IMR-90 (cell line): ENCODE measurements around the gene TMEM248. TPM values are rescaled to one million over a fixed set of nuclear protein-coding genes. Genes with fewer than 3 reads are reported as not detected.
"Not testable (repeated sequence)": the region's sequence is repeated elsewhere in the genome, so short reads cannot be mapped to it uniquely, and the experiment has no call there.

Source experiments
- ATAC-seq: fragments of 200-7000 bp; cut with Tn5 transposase; 2 replicates; pipeline ENCODE4 v1.9.1; 2020; ENCODE audit warnings: low read depth, mild to moderate bottlenecking, moderate library complexity
- BruUV-seq: library from RNA; stranded (reverse); fragments of 400-500 nt; replicated peaks from 2 replicates; lab custom pipeline; 2021; lab: Mats Ljungman, UMichigan
- CTCF ChIA-PET: fragments of 300-600 bp; formaldehyde crosslinking; extraction: SDS; loops from one replicate; lab custom pipeline; 2021; ENCODE audit warnings: antibody characterized with exemption; lab: Yijun Ruan, JAX
- POLR2A ChIA-PET: fragments of 300-600 bp; sonication (Branson Sonifier 250); formaldehyde crosslinking; loops from one replicate; lab custom pipeline; 2022; ENCODE audit warnings: antibody characterized with exemption; ENCODE audit not compliant: unreplicated experiment; lab: Charles Lee
- DNase-seq: peaks from one replicate; pipeline ENCODE4 v3.0.0; 2013
- H2AFZ ChIP-seq: replicated peaks from 2 replicates; pipeline ENCODE3; 2013; ENCODE audit warnings: low read length, mild to moderate bottlenecking; ENCODE audit not compliant: poor library complexity
- H2AK5ac ChIP-seq: 2 replicates; pipeline ENCODE4 v1.6.1; 2013; ENCODE audit warnings: low read depth, low read length, inconsistent platforms
- H2AK9ac ChIP-seq: replicated peaks from 2 replicates; pipeline ENCODE3; 2013; ENCODE audit warnings: mild to moderate bottlenecking, low read depth, low read length, moderate library complexity; ENCODE audit not compliant: poor library complexity
- H2BK120ac ChIP-seq: 2 replicates; pipeline ENCODE4 v1.6.1; 2013; ENCODE audit warnings: low read depth, low read length, inconsistent platforms
- H2BK15ac ChIP-seq: 3 replicates; pipeline ENCODE4 v1.6.1; 2013; ENCODE audit warnings: low read depth, low read length, inconsistent platforms
- H2BK20ac ChIP-seq: 2 replicates; pipeline ENCODE4 v1.6.1; 2013; ENCODE audit warnings: low read depth, mild to moderate bottlenecking, inconsistent platforms, low read length, moderate library complexity
- H2BK5ac ChIP-seq: 2 replicates; pipeline ENCODE4 v1.6.1; 2013; ENCODE audit warnings: mild to moderate bottlenecking, low read depth, low read length, inconsistent platforms; ENCODE audit not compliant: poor library complexity, severe bottlenecking
- H3K14ac ChIP-seq: replicated peaks from 2 replicates; pipeline ENCODE4 v1.6.1; 2013; ENCODE audit warnings: low read depth, low read length, inconsistent platforms
- H3K18ac ChIP-seq: 2 replicates; pipeline ENCODE4 v1.6.1; 2013; ENCODE audit warnings: low read depth, low read length, control low read depth
- H3K23ac ChIP-seq: 2 replicates; pipeline ENCODE4 v1.6.1; 2013; ENCODE audit warnings: low read depth, low read length, inconsistent platforms
- H3K27ac ChIP-seq: 2 replicates; pipeline ENCODE4 v1.5.1; 2013; ENCODE audit warnings: mild to moderate bottlenecking, control low read depth, low read length; ENCODE audit not compliant: insufficient read depth
- H3K27me3 ChIP-seq: 2 replicates; pipeline ENCODE4 v1.6.1; 2013; ENCODE audit warnings: low read length; ENCODE audit not compliant: control insufficient read depth, insufficient read depth
- H3K36me3 ChIP-seq: 2 replicates; pipeline ENCODE4 v1.6.1; 2013; ENCODE audit warnings: low read length, mixed read lengths; ENCODE audit not compliant: control insufficient read depth, insufficient read depth
- H3K4ac ChIP-seq: 2 replicates; pipeline ENCODE4 v1.6.1; 2013; ENCODE audit warnings: low read depth, low read length, inconsistent platforms
- H3K4me1 ChIP-seq: 2 replicates; pipeline ENCODE4 v1.6.1; 2013; ENCODE audit warnings: low read length, mixed read lengths; ENCODE audit not compliant: control insufficient read depth, insufficient read depth
- H3K4me2 ChIP-seq: 2 replicates; pipeline ENCODE4 v1.6.1; 2013; ENCODE audit warnings: low read depth, mild to moderate bottlenecking, control low read depth, low read length, moderate library complexity
- H3K4me3 ChIP-seq: 2 replicates; pipeline ENCODE4 v1.5.1; 2013; ENCODE audit warnings: low read depth, mild to moderate bottlenecking, control low read depth, low read length, moderate library complexity; ENCODE audit not compliant: insufficient read depth
- H3K56ac ChIP-seq: 2 replicates; pipeline ENCODE4 v1.6.1; 2013; ENCODE audit warnings: low read length, inconsistent platforms; ENCODE audit not compliant: insufficient read depth; ENCODE audit errors: extremely low read depth
- H3K79me1 ChIP-seq, 2 experiments: 2 replicates each; pipeline ENCODE4 v1.6.1; 2013; ENCODE audit warnings: low read length in 2 of 2, inconsistent platforms in 1 of 2, low read depth in 1 of 2
- H3K9ac ChIP-seq: 2 replicates; pipeline ENCODE4 v1.6.1; 2013; ENCODE audit warnings: low read depth, low read length, control low read depth
- H3K9me1 ChIP-seq: 2 replicates; pipeline ENCODE4 v1.6.1; 2013; ENCODE audit warnings: low read length, inconsistent platforms; ENCODE audit not compliant: insufficient read depth
- H3K9me3 ChIP-seq: 2 replicates; pipeline ENCODE4 v1.6.1; 2013; ENCODE audit warnings: low read length; ENCODE audit not compliant: control insufficient read depth, insufficient read depth
- H4K20me1 ChIP-seq: 2 replicates; pipeline ENCODE4 v1.6.1; 2013; ENCODE audit warnings: low read length, inconsistent platforms; ENCODE audit not compliant: insufficient read depth
- H4K5ac ChIP-seq: 2 replicates; pipeline ENCODE4 v1.6.1; 2013; ENCODE audit warnings: mild to moderate bottlenecking, low read depth, low read length, control low read depth
- H4K8ac ChIP-seq, 2 experiments: 2 replicates each; pipeline ENCODE4 v1.6.1; 2013; ENCODE audit warnings: low read depth in 2 of 2, low read length in 2 of 2, control low read depth in 1 of 2, inconsistent platforms in 1 of 2
- H4K91ac ChIP-seq: 2 replicates; pipeline ENCODE4 v1.6.1; 2013; ENCODE audit warnings: low read depth, low read length, inconsistent platforms; ENCODE audit not compliant: insufficient read depth
- CEBPB ChIP-seq: IDR thresholded peaks from 2 replicates; pipeline ENCODE4 v1.6.1; 2012; ENCODE audit warnings: low read depth, low read length, improper control_type of control experiment
- MAZ ChIP-seq: IDR thresholded peaks from 2 replicates; pipeline ENCODE4 v1.6.1; 2012; ENCODE audit warnings: low read depth, mild to moderate bottlenecking, low read length, improper control_type of control experiment, moderate library complexity, borderline replicate concordance
- POLR2A ChIP-seq: IDR thresholded peaks from 2 replicates; pipeline ENCODE4 v1.6.1; 2012; ENCODE audit warnings: mild to moderate bottlenecking, low read depth, low read length
- WGBS, 2 experiments: methylation state at CpG; one replicate each; pipeline versions ENCODE4 v1.1.5 to v1.1.7; 2013; ENCODE audit warnings: missing lambda C conversion rate in 2 of 2; ENCODE audit not compliant: insufficient read length in 1 of 2; ENCODE audit errors: extremely low coverage in 2 of 2; 5-methylcytosine and 5-hydroxymethylcytosine counted together
- dilution Hi-C: fragments of 300-500 bp; cut with HindIII; formaldehyde crosslinking; loops from one replicate; pipeline ENCODE4 v1.14.3; 2018; ENCODE audit warnings: low sequenced_read_pairs; ENCODE audit not compliant: unreplicated experiment
- in situ Hi-C: fragments of 300-500 bp; cut with MboI; formaldehyde crosslinking; loops from 3 replicates; pipeline ENCODE4 v1.14.3; 2019; ENCODE audit warnings: low sequenced_read_pairs, inconsistent platforms, mixed read lengths
- intact Hi-C: fragments of 100-400 bp; cut with micrococcal nuclease; formaldehyde crosslinking; loops from 2 replicates; pipeline ENCODE4 v1.10.0; 2022
- polyA plus RNA-seq, 3 experiments: library from polyadenylated mRNA; depleted of rRNA; stranded (reverse); fragments of >200 nt; gene quantifications; 2 replicates each; pipeline ENCODE4 v1.2.3, GENCODE V29; 2012; ENCODE audit warnings: low replicate concordance in 1 of 3
- total RNA-seq: library from RNA; depleted of rRNA; stranded (reverse); fragments of >200 nt; gene quantifications from 2 replicates; pipeline ENCODE4 v1.2.3, GENCODE V29; 2012

The TMEM248 gene
- total and polyA plus RNA-seq, 2 of the 4 experiments (the other 2 are of a cell fraction), result 103 to 175 TPM

DNA sequence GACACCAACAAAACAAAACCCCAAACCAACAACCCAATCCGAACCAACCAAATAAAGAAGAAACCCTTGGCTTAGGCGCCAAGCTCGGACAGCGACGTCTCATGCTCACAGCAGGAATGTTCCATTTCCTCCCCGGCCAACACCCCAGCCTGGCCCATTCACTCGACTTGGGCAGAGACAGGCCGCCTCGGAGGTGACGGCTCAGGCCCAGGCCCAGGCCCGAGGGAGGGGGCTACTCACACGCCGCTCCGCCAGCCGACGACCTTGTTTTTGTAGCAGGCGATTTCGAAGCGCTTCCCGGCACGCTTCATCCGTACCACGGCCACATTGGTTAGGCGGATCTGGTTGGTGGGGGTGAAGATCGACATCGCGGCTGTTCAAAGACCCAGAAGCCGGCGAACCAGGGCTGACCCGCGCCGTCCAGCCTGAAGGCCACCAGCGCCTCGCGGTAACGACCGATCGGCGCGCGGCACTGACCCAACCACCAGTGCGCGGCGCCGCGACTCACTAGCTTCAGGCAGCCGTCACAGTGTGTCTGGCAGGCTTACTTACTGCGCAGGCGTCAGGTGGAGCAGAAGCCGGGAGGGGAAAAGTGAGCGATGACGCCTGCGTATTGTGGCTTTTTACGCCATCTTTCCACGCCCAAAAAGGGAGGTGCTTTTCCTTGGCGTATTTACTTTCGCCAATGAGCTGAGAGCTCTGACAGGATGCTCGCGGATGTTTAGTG, 74.2 kb downstream of the TMEM248 start, which contains the start of gene SBDS:
TSS of gene SBDS (minus strand) at position 537 of the 727 bp plus-strand sequence. CDS start at position 368, 169 bp downstream.
- peak within 1 kb of the TSS; percentile 88; the same call in 1 of the 2 replicates for H3K23ac ChIP-seq
- POLR2A ChIA-PET, result interaction anchor here (0.6 kb wide), 1 partner anchor 150 kb away, joined by 4 read pairs; no protein-coding TSS in a partner anchor
- peak within 1 kb of the TSS; percentile 72; the same call in 1 of the 2 replicates for H3K56ac ChIP-seq
- peak within 1 kb of the TSS; percentile 30 for H3K4ac ChIP-seq
- H3K79me1 ChIP-seq, result peaks cover 8 to 14% of the 10 kb centered on the region in 2 experiments
- peak; percentile 99 for DNase-seq
- H2BK120ac ChIP-seq, CTCF ChIA-PET, dilution Hi-C loops, H4K20me1 ChIP-seq, BruUV-seq, H3K36me3 ChIP-seq, H2BK20ac ChIP-seq, H3K27me3 ChIP-seq, H3K4me1 ChIP-seq, H4K91ac ChIP-seq, H2BK15ac ChIP-seq, H3K9me1 ChIP-seq, H3K9me3 ChIP-seq: not testable (repeated sequence)
- intact Hi-C loops, result loop anchor here (5.0 kb wide), 1 partner anchor 168 kb away; no protein-coding TSS in a partner anchor
- H3K14ac ChIP-seq, result peak within 1 kb of the TSS; percentile 71
- TF ChIP-seq MAZ (peak; percentile 17; the same call in 1 of the 2 replicates), CEBPB (0 out of 2 replicates have a peak, but pooled peaks have one; percentile 8), POLR2A (peak; percentile 95)
- H3K27ac ChIP-seq, result peak within 1 kb of the TSS; percentile 73
- H2AK5ac ChIP-seq, result peak within 1 kb of the TSS; percentile 45
- peak within 1 kb of the TSS; percentile 83 for H3K9ac ChIP-seq
- peak within 1 kb of the TSS; percentile 50; the same call in 1 of the 2 replicates for H4K5ac ChIP-seq
- H2AK9ac ChIP-seq, result peak within 1 kb of the TSS; percentile 84
- peak within 1 kb of the TSS; percentile 61 for H3K18ac ChIP-seq
- H2AFZ ChIP-seq, result peak within 1 kb of the TSS; percentile 76
- peak within 1 kb of the TSS in 1 of 2 experiments; percentile 85; a peak in 3 of 4 replicates for H4K8ac ChIP-seq
- H3K4me3 ChIP-seq, result peak within 1 kb of the TSS; percentile 71
- H2BK5ac ChIP-seq, result peak within 1 kb of the TSS; percentile 83
- in situ Hi-C loops, result loop anchor here (25.0 kb wide), 1 partner anchor 433 kb away; no protein-coding TSS in a partner anchor
- H3K4me2 ChIP-seq, result peak within 1 kb of the TSS; percentile 58
- peak; percentile 63 for ATAC-seq
- WGBS, 2 experiments, result 2% methylated on average over 21 of the region's 59 CpGs; no CpG with 5 or more reads in 1 of the 2 experiments
